Liver (tissue), 9 donors: Measurements from ENCODE around the gene UBE2F. TPM values are rescaled to one million over a fixed set of nuclear protein-coding genes. Genes with fewer than 3 reads are reported as not detected.

Experiments
- DNase-seq: peaks from one replicate; pipeline ENCODE4 v3.0.0-alpha.2; 2017; ENCODE audit warnings: low spot score
- H3K27ac ChIP-seq, 2 donors: one replicate each; pipeline ENCODE4 v1.7.0; 2013; ENCODE audit warnings: inconsistent platforms in 2 of 2, low read length in 2 of 2, control low read depth in 1 of 2, low read depth in 1 of 2, mild to moderate bottlenecking in 1 of 2
- H3K27me3 ChIP-seq, 4 donors: one replicate each; pipeline versions ENCODE4 v1.6.1 to v1.7.0; 2013; ENCODE audit warnings: low read length in 3 of 4, inconsistent platforms in 1 of 4, mild to moderate bottlenecking in 1 of 4, moderate library complexity in 1 of 4; ENCODE audit not compliant: control insufficient read depth in 4 of 4, insufficient read depth in 4 of 4
- H3K36me3 ChIP-seq, 4 donors: one replicate each; pipeline versions ENCODE4 v1.6.1 to v1.7.0; 2013; ENCODE audit warnings: low read length in 3 of 4, mild to moderate bottlenecking in 3 of 4, low read depth in 1 of 4, moderate library complexity in 1 of 4; ENCODE audit not compliant: control insufficient read depth in 4 of 4, insufficient read depth in 3 of 4
- H3K4me1 ChIP-seq, 4 donors: one replicate each; pipeline versions ENCODE4 v1.6.1 to v1.7.0; 2013; ENCODE audit warnings: low read length in 3 of 4, mild to moderate bottlenecking in 3 of 4, moderate library complexity in 1 of 4; ENCODE audit not compliant: control insufficient read depth in 4 of 4, insufficient read depth in 4 of 4
- H3K4me3 ChIP-seq, 3 donors: one replicate each; pipeline versions ENCODE4 v1.6.1 to v1.7.0; 2013; ENCODE audit warnings: low read length in 3 of 3, control low read depth in 1 of 3, low read depth in 1 of 3, mild to moderate bottlenecking in 1 of 3
- H3K9ac ChIP-seq, 2 donors: one replicate each; pipeline ENCODE4 v1.7.0; 2013; ENCODE audit warnings: low read length in 2 of 2, mild to moderate bottlenecking in 2 of 2, moderate library complexity in 2 of 2, control low read depth in 1 of 2, low read depth in 1 of 2
- H3K9me3 ChIP-seq, 4 donors: one replicate each; pipeline versions ENCODE4 v1.6.1 to v1.7.0; 2013; ENCODE audit warnings: low read length in 3 of 4; ENCODE audit not compliant: control insufficient read depth in 4 of 4
- EGR1 ChIP-seq, 2 donors: IDR thresholded peaks; 2 replicates each; pipeline ENCODE4 v1.6.1; 2016 to 2018; ENCODE audit warnings: antibody characterized with exemption in 2 of 2, low read depth in 2 of 2
- FOXA1 ChIP-seq: IDR thresholded peaks from 2 replicates; pipeline ENCODE4 v1.6.1; 2016; ENCODE audit warnings: antibody characterized with exemption
- FOXA2 ChIP-seq: IDR thresholded peaks from 2 replicates; pipeline ENCODE4 v1.6.1; 2016; ENCODE audit warnings: antibody characterized with exemption
- GABPA ChIP-seq, 2 donors: IDR thresholded peaks in 1 of 2; conservative IDR thresholded peaks in 1 of 2; 2 replicates each; pipeline ENCODE4 v1.6.1; 2016; ENCODE audit warnings: antibody characterized with exemption in 2 of 2, mild to moderate bottlenecking in 1 of 2, moderate library complexity in 1 of 2
- HNF4A ChIP-seq, 2 donors: conservative IDR thresholded peaks; 2 replicates each; pipeline ENCODE4 v1.6.1; 2016; ENCODE audit warnings: antibody characterized with exemption in 2 of 2, mild to moderate bottlenecking in 2 of 2
- HNF4G ChIP-seq: IDR thresholded peaks from 2 replicates; pipeline ENCODE4 v1.6.1; 2016; ENCODE audit warnings: antibody characterized with exemption
- JUND ChIP-seq, 2 donors: IDR thresholded peaks; 2 replicates each; pipeline ENCODE4 v1.6.1; 2016; ENCODE audit warnings: antibody characterized with exemption in 2 of 2
- NR2F2 ChIP-seq: IDR thresholded peaks from 2 replicates; pipeline ENCODE4 v1.6.1; 2016; ENCODE audit warnings: antibody characterized with exemption
- RAD21 ChIP-seq, 2 donors: IDR thresholded peaks; 2 replicates each; pipeline ENCODE4 v1.6.1; 2016; ENCODE audit warnings: antibody characterized with exemption in 2 of 2, mild to moderate bottlenecking in 2 of 2
- RXRA ChIP-seq, 2 donors: IDR thresholded peaks; 2 replicates each; pipeline ENCODE4 v1.6.1; 2017 to 2018; ENCODE audit warnings: antibody characterized with exemption in 2 of 2, mild to moderate bottlenecking in 1 of 2
- SP1 ChIP-seq: IDR thresholded peaks from 2 replicates; pipeline ENCODE4 v1.6.1; 2018; ENCODE audit warnings: antibody characterized with exemption, mild to moderate bottlenecking
- TAF1 ChIP-seq: conservative IDR thresholded peaks from 2 replicates; pipeline ENCODE4 v1.6.1; 2016; ENCODE audit warnings: antibody characterized with exemption, mild to moderate bottlenecking
- YY1 ChIP-seq: IDR thresholded peaks from 2 replicates; pipeline ENCODE4 v1.6.1; 2016; ENCODE audit warnings: antibody characterized with exemption, mild to moderate bottlenecking
- WGBS: extraction: QIAGEN DNeasy Blood & Tissue Kit; methylation state at CpG from one replicate; pipeline ENCODE4 v1.1.7; 2013; 5-methylcytosine and 5-hydroxymethylcytosine counted together
- polyA plus RNA-seq, 2 donors: library from polyadenylated mRNA; stranded (reverse) in 1 of 2; unstranded in 1 of 2; fragments of 200-250 nt in 1 of 2; fragments of >200 nt in 1 of 2; fragmentation: Nextera tagmentation in 1 of 2; extraction: Ambion mirVana in 1 of 2; gene quantifications; one replicate each; pipeline versions ENCODE4 v1.2.1 to v1.2.3, GENCODE V29; 2013 to 2015
- total RNA-seq, 2 donors: library from RNA; depleted of rRNA; stranded (reverse); fragments of >200 nt; gene quantifications; one replicate each; pipeline ENCODE4 v1.2.3, GENCODE V29; 2014
- TF ChIP-seq, protein P1 (sequence below): IDR thresholded peaks from 2 replicates; pipeline ENCODE4 v1.6.1; 2016; ENCODE audit warnings: antibody characterized with exemption
- TF ChIP-seq, protein P2 (sequence below): IDR thresholded peaks from 2 replicates; pipeline ENCODE4 v1.6.1; 2016; ENCODE audit warnings: antibody characterized with exemption
- TF ChIP-seq, protein P3 (sequence below): fragments of 150-350 bp; IDR thresholded peaks from 2 replicates; pipeline ENCODE4 v1.5.1; 2017; ENCODE audit warnings: improper control_type of control experiment, low read depth, low read length; ENCODE audit not compliant: missing input control
- TF ChIP-seq, protein P4 (sequence below): IDR thresholded peaks from 2 replicates; pipeline ENCODE4 v1.6.1; 2016; ENCODE audit warnings: antibody characterized with exemption
- TF ChIP-seq, protein P5 (sequence below): IDR thresholded peaks from 2 replicates; pipeline ENCODE4 v1.6.1; 2016; ENCODE audit warnings: antibody characterized with exemption, mild to moderate bottlenecking
- donor health status: healthy.
- donor health status: healthy.
- donor health status: healthy.
- donor health status: healthy.
- donor health status: healthy.

UBE2F gene, protein sequence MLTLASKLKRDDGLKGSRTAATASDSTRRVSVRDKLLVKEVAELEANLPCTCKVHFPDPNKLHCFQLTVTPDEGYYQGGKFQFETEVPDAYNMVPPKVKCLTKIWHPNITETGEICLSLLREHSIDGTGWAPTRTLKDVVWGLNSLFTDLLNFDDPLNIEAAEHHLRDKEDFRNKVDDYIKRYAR
- total RNA-seq (10 to 100 TPM; 30.5 to 31.6 TPM), polyA plus RNA-seq (10 to 100 TPM; 32.6 to 55.3 TPM)

DNA sequence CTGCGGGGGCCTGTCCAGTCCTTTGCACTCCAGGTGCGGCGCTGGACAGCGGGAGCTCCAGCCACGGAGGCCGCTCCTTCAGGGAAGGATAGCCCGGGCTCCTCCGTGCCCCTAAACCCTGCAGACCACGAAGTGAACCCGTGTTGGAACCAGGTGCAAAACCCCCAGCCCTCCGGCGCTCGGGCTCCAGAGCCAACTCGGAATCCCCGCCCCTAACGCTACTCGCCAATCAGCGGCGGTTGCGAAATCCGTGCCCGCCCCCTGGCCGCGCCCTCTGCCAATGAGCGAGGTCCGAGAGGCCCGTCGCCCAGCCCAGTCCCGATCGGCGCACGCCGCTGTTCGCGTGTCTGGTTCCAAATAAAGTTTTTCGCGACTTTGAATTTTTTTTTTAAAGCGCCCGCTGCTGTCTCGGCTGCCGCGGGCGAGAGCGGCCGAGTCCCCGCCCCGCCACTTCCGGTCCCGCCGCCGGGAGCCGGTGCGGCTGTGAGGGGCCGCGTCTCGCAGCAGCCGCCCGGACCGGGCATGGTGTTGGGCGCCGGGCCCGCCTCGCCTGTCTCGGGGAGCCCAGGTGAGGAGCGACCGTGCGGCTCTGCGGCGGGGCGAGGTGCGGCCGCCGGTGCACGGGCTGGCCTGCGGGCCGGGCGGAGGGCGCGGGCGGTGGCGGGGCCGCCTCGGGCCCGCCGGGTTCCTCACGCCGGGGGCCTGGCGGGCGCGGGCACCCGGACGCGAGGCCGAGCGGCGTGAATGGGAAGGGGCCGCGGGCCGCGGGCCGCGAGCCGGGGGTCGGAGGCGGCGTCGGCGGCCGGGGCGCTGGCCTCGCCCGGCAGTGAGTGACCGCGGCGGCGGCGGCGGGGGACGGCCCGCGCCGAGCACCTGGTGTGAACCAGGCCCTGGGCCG, at the start of gene UBE2F:
Gene UBE2F, plus strand, starts transcription at position 450 of the 898 bp plus-strand sequence. CDS start 6,094 bp downstream, outside the sequence.
- TF ChIP-seq, protein P1, sequence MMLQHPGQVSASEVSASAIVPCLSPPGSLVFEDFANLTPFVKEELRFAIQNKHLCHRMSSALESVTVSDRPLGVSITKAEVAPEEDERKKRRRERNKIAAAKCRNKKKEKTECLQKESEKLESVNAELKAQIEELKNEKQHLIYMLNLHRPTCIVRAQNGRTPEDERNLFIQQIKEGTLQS = no peak
- peak; percentile 87 for TF ChIP-seq SP1
- TF ChIP-seq, protein P2, sequence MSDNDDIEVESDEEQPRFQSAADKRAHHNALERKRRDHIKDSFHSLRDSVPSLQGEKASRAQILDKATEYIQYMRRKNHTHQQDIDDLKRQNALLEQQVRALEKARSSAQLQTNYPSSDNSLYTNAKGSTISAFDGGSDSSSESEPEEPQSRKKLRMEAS = peak; percentile 57
- TF ChIP-seq, protein P3, sequence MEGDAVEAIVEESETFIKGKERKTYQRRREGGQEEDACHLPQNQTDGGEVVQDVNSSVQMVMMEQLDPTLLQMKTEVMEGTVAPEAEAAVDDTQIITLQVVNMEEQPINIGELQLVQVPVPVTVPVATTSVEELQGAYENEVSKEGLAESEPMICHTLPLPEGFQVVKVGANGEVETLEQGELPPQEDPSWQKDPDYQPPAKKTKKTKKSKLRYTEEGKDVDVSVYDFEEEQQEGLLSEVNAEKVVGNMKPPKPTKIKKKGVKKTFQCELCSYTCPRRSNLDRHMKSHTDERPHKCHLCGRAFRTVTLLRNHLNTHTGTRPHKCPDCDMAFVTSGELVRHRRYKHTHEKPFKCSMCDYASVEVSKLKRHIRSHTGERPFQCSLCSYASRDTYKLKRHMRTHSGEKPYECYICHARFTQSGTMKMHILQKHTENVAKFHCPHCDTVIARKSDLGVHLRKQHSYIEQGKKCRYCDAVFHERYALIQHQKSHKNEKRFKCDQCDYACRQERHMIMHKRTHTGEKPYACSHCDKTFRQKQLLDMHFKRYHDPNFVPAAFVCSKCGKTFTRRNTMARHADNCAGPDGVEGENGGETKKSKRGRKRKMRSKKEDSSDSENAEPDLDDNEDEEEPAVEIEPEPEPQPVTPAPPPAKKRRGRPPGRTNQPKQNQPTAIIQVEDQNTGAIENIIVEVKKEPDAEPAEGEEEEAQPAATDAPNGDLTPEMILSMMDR = no peak
- TF ChIP-seq GABPA (IDR thresholded peaks at IDR 0.05 in 1 of 2, conservative IDR thresholded peaks at IDR 0.05 in 1 of 2) = peak; percentile 39 to 81
- no peak for TF ChIP-seq FOXA1
- TF ChIP-seq, protein P4, sequence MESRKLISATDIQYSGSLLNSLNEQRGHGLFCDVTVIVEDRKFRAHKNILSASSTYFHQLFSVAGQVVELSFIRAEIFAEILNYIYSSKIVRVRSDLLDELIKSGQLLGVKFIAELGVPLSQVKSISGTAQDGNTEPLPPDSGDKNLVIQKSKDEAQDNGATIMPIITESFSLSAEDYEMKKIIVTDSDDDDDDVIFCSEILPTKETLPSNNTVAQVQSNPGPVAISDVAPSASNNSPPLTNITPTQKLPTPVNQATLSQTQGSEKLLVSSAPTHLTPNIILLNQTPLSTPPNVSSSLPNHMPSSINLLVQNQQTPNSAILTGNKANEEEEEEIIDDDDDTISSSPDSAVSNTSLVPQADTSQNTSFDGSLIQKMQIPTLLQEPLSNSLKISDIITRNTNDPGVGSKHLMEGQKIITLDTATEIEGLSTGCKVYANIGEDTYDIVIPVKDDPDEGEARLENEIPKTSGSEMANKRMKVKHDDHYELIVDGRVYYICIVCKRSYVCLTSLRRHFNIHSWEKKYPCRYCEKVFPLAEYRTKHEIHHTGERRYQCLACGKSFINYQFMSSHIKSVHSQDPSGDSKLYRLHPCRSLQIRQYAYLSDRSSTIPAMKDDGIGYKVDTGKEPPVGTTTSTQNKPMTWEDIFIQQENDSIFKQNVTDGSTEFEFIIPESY = peak; percentile 70
- TF ChIP-seq TAF1 = no peak
- TF ChIP-seq HNF4A (conservative IDR thresholded peaks at IDR 0.05) = peak; percentile 43
- peak in 1 of 2 donors; percentile 36 for TF ChIP-seq EGR1 (IDR thresholded peaks at IDR 0.05; ENCODE audit: low read depth in 2 of 2)
- TF ChIP-seq RXRA (IDR thresholded peaks at IDR 0.05) = peak in 1 of 2 donors; percentile 33
- TF ChIP-seq YY1 = peak; percentile 44
- TF ChIP-seq NR2F2 = no peak
- TF ChIP-seq FOXA2 = no peak
- TF ChIP-seq HNF4G = no peak
- TF ChIP-seq JUND (IDR thresholded peaks at IDR 0.05) = no peak
- TF ChIP-seq RAD21 (IDR thresholded peaks at IDR 0.05) = peak; percentile 28 to 56
- TF ChIP-seq, protein P5, sequence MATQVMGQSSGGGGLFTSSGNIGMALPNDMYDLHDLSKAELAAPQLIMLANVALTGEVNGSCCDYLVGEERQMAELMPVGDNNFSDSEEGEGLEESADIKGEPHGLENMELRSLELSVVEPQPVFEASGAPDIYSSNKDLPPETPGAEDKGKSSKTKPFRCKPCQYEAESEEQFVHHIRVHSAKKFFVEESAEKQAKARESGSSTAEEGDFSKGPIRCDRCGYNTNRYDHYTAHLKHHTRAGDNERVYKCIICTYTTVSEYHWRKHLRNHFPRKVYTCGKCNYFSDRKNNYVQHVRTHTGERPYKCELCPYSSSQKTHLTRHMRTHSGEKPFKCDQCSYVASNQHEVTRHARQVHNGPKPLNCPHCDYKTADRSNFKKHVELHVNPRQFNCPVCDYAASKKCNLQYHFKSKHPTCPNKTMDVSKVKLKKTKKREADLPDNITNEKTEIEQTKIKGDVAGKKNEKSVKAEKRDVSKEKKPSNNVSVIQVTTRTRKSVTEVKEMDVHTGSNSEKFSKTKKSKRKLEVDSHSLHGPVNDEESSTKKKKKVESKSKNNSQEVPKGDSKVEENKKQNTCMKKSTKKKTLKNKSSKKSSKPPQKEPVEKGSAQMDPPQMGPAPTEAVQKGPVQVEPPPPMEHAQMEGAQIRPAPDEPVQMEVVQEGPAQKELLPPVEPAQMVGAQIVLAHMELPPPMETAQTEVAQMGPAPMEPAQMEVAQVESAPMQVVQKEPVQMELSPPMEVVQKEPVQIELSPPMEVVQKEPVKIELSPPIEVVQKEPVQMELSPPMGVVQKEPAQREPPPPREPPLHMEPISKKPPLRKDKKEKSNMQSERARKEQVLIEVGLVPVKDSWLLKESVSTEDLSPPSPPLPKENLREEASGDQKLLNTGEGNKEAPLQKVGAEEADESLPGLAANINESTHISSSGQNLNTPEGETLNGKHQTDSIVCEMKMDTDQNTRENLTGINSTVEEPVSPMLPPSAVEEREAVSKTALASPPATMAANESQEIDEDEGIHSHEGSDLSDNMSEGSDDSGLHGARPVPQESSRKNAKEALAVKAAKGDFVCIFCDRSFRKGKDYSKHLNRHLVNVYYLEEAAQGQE = peak; percentile 39
- peak; percentile 99 for DNase-seq
- WGBS = under 1% methylated on average over 123 of the region's 123 CpGs
- peaks cover 5 to 29% (median 18%) of the 10 kb centered on the region in 4 donors for H3K4me1 ChIP-seq
- peak within 1 kb of the TSS; percentile 82 to 96 (median 87) for H3K4me3 ChIP-seq
- H3K9me3 ChIP-seq = peaks cover 1 to 12% (median 8%) of the 10 kb centered on the region in 4 donors
- no peaks in the 10 kb centered on the region for H3K27me3 ChIP-seq
- H3K27ac ChIP-seq = peak within 1 kb of the TSS; percentile 16 to 35
- H3K36me3 ChIP-seq = no peaks in the 10 kb centered on the region
- H3K9ac ChIP-seq = peak within 1 kb of the TSS in 1 of 2 donors; percentile 85
